ENCODE results near the gene SART3. TPM values are rescaled to one million over a fixed set of nuclear protein-coding genes. Genes with fewer than 3 reads are reported as not detected.

Gene SART3
- 88.6 and 93.4 TPM in 2 replicates for polyA plus RNA-seq (2014; cell fraction: cytosol; rRNA removed)
- polyA plus RNA-seq (2014; cell fraction: nucleus; rRNA removed) = 90.4 and 90.9 TPM in 2 replicates

- peak; percentile 93 for DNase-seq (ENCODE audit: low spot score)
These were observed at the start of gene SART3 for GRCh38 chr12:108560752-108561719. SART3 (minus strand) TSS chr12:108561173; CDS start chr12:108561154, 19 bp downstream.

- DNase-seq (ENCODE audit: low spot score) = no peak
These were observed 49.4 kb upstream of the SART3 start for GRCh38 chr12:108610336-108610815.

GRCh38 chr12:108609537-108610335, 48.8 kb upstream of the SART3 start:
- DNase-seq (ENCODE audit: low spot score) = no peak

- DNase-seq (ENCODE audit: low spot score) = no peak
These were observed 47.6 kb upstream of the SART3 start for GRCh38 chr12:108608616-108609015.

GRCh38 chr12:108607981-108608600, 47.1 kb upstream of the SART3 start:
- DNase-seq (ENCODE audit: low spot score) = no peak

GRCh38 chr12:108606492-108606891, 45.5 kb upstream of the SART3 start:
- DNase-seq (ENCODE audit: low spot score) = no peak

- no peak for DNase-seq (ENCODE audit: low spot score)
These were observed 44.9 kb upstream of the SART3 start for GRCh38 chr12:108605690-108606406.

GRCh38 chr12:108605000-108605689, 44.2 kb upstream of the SART3 start:
- no peak for DNase-seq (ENCODE audit: low spot score)

GRCh38 chr12:108604208-108604941, 43.4 kb upstream of the SART3 start:
- no peak for DNase-seq (ENCODE audit: low spot score)

- no peak for DNase-seq (ENCODE audit: low spot score)
These were observed 42.8 kb upstream of the SART3 start for GRCh38 chr12:108603743-108604142.

- DNase-seq (ENCODE audit: low spot score) = no peak
These were observed 42.2 kb upstream of the SART3 start for GRCh38 chr12:108602976-108603704.

- no peak for DNase-seq (ENCODE audit: low spot score)
These were observed 41.3 kb upstream of the SART3 start for GRCh38 chr12:108602209-108602705.

- no peak for DNase-seq (ENCODE audit: low spot score)
These were observed 39.7 kb upstream of the SART3 start for GRCh38 chr12:108600702-108601007.

GRCh38 chr12:108599948-108600701, 39.2 kb upstream of the SART3 start:
- no peak for DNase-seq (ENCODE audit: low spot score)

- no peak for DNase-seq (ENCODE audit: low spot score)
These were observed 38.6 kb upstream of the SART3 start for GRCh38 chr12:108599541-108599940.

- DNase-seq (ENCODE audit: low spot score) = no peak
These were observed 37.7 kb upstream of the SART3 start for GRCh38 chr12:108598553-108599250.
